ENCODE data around the gene GALNT6.

GALNT6 gene

GRCh38 chr12:51390457-51390856, 749 bp downstream of the GALNT6 start:
- no peak overlapping the region for H3K27ac ChIP-seq
- TF ChIP-seq ZFX (IDR thresholded peaks at IDR 0.05) = no peak
- TF ChIP-seq CTCF (conservative IDR thresholded peaks at IDR 0.05) = no peak

- TF ChIP-seq CTCF (conservative IDR thresholded peaks at IDR 0.05) = no peak
- no peak for TF ChIP-seq ZFX (IDR thresholded peaks at IDR 0.05)
- H3K27ac ChIP-seq = no peak overlapping the region
Measured at GRCh38 chr12:51389302-51389999, 1.8 kb downstream of the GALNT6 start.

- no peak for TF ChIP-seq CTCF (conservative IDR thresholded peaks at IDR 0.05)
- TF ChIP-seq ZFX (IDR thresholded peaks at IDR 0.05) = no peak
- no peak overlapping the region for H3K27ac ChIP-seq
Measured at GRCh38 chr12:51388846-51389245, 2.4 kb downstream of the GALNT6 start.

- H3K27ac ChIP-seq = no peak overlapping the region
Measured at GRCh38 chr12:51388069-51388799, 3.0 kb downstream of the GALNT6 start.

GRCh38 chr12:51386351-51386750, 4.9 kb downstream of the GALNT6 start:
- TF ChIP-seq CTCF (conservative IDR thresholded peaks at IDR 0.05) = no peak
- TF ChIP-seq ZFX (IDR thresholded peaks at IDR 0.05) = no peak
- no peak overlapping the region for H3K27ac ChIP-seq

More at GRCh38 chr12:51388069-51388799, 3.0 kb downstream of the GALNT6 start:
- TF ChIP-seq CTCF (conservative IDR thresholded peaks at IDR 0.05) (no peak), ZFX (IDR thresholded peaks at IDR 0.05) (no peak)

GRCh38 chr12:51383269-51383905, 7.8 kb downstream of the GALNT6 start:
- no peak overlapping the region for H3K27ac ChIP-seq
- TF ChIP-seq ZFX (IDR thresholded peaks at IDR 0.05) (no peak), CTCF (conservative IDR thresholded peaks at IDR 0.05) (no peak)

- TF ChIP-seq ZFX (IDR thresholded peaks at IDR 0.05) (no peak), CTCF (conservative IDR thresholded peaks at IDR 0.05) (no peak)
- no peak overlapping the region for H3K27ac ChIP-seq
Measured at GRCh38 chr12:51382173-51382572, 9.0 kb downstream of the GALNT6 start.

Measured in C4-2B (cell line).